MCF 10A (cell line): ENCODE results near the gene TCF4. TPM values are rescaled to one million over a fixed set of nuclear protein-coding genes. Genes with fewer than 3 reads are reported as not detected.

Source experiments
- BruUV-seq: library from RNA; stranded (reverse); fragments of 400-500 nt; replicated peaks from 2 replicates; lab custom pipeline; 2021; lab: Mats Ljungman, UMichigan
- CTCF ChIA-PET: fragments of 300-600 bp; sonication (Branson Sonifier 250); formaldehyde crosslinking; extraction: SDS; loops from one replicate; lab custom pipeline; 2021; ENCODE audit warnings: antibody characterized with exemption, inconsistent platforms; lab: Yijun Ruan, JAX
- POLR2A ChIA-PET: fragments of 300-600, 350-650 bp; sonication (Branson Sonifier 250); formaldehyde crosslinking; extraction: SDS; loops from one replicate; lab custom pipeline; 2020; ENCODE audit warnings: antibody characterized with exemption, inconsistent platforms; lab: Yijun Ruan, JAX
- DNase-seq: peaks from one replicate; pipeline ENCODE4 v3.0.0-alpha.2; 2018; ENCODE audit not compliant: unreplicated experiment
- H3K27ac Mint-ChIP-seq: one replicate; pipeline ENCODE4 v1.8.0; 2022; ENCODE audit warnings: mild to moderate bottlenecking, low read depth, mixed read lengths; ENCODE audit not compliant: unreplicated experiment
- H3K27me3 Mint-ChIP-seq: one replicate; pipeline ENCODE4 v1.8.0; 2022; ENCODE audit warnings: mixed read lengths; ENCODE audit not compliant: insufficient read depth, unreplicated experiment
- H3K36me3 Mint-ChIP-seq: one replicate; pipeline ENCODE4 v1.8.0; 2022; ENCODE audit warnings: mild to moderate bottlenecking, moderate library complexity, mixed read lengths; ENCODE audit not compliant: insufficient read depth, unreplicated experiment
- H3K4me1 Mint-ChIP-seq: one replicate; pipeline ENCODE4 v1.8.0; 2022; ENCODE audit warnings: mixed read lengths; ENCODE audit not compliant: insufficient read depth, unreplicated experiment
- H3K4me3 Mint-ChIP-seq: one replicate; pipeline ENCODE4 v1.8.0; 2022; ENCODE audit warnings: mild to moderate bottlenecking, moderate library complexity, mixed read lengths; ENCODE audit not compliant: unreplicated experiment
- H3K9me3 Mint-ChIP-seq: one replicate; pipeline ENCODE4 v1.8.0; 2022; ENCODE audit warnings: mixed read lengths; ENCODE audit not compliant: unreplicated experiment
- intact Hi-C: fragments of 100-400 bp; cut with micrococcal nuclease; formaldehyde crosslinking; loops from 2 replicates; pipeline ENCODE4 v1.14.1; 2022
- total RNA-seq: library from RNA; stranded (reverse); gene quantifications from 2 replicates; pipeline ENCODE4 v1.2.3, GENCODE V29; 2022
- TF ChIP-seq, protein P1 (sequence below): fragments of 200-600 bp; IDR thresholded peaks from one replicate; pipeline ENCODE4 v1.8.0; 2022; ENCODE audit warnings: antibody characterized with exemption, mild to moderate bottlenecking; ENCODE audit not compliant: unreplicated experiment

TCF4 gene
- total RNA-seq, 1 experiment from 2014 or later = 6.2 TPM

GRCh38 chr18:55250768-55251173, 337.2 kb downstream of the TCF4 start:
- Mint-ChIP-seq H3K36me3 (no peaks in the 10 kb centered on the region), H3K9me3 (no peaks in the 10 kb centered on the region), H3K4me1 (peaks cover 6% of the 10 kb centered on the region), H3K4me3 (no peak overlapping the region), H3K27ac (no peak overlapping the region), H3K27me3 (no peaks in the 10 kb centered on the region)
- ChIA-PET POLR2A (no interaction called here), CTCF (interaction anchor here (0.6 to 1.1 kb wide), 5 partner anchors 16 to 1325 kb away, joined by 3 to 4 read pairs (median 4); no protein-coding TSS in a partner anchor)
- no TSS peak for BruUV-seq
- intact Hi-C loops = no loop called here
- no peak for DNase-seq
- TF ChIP-seq, protein P1, sequence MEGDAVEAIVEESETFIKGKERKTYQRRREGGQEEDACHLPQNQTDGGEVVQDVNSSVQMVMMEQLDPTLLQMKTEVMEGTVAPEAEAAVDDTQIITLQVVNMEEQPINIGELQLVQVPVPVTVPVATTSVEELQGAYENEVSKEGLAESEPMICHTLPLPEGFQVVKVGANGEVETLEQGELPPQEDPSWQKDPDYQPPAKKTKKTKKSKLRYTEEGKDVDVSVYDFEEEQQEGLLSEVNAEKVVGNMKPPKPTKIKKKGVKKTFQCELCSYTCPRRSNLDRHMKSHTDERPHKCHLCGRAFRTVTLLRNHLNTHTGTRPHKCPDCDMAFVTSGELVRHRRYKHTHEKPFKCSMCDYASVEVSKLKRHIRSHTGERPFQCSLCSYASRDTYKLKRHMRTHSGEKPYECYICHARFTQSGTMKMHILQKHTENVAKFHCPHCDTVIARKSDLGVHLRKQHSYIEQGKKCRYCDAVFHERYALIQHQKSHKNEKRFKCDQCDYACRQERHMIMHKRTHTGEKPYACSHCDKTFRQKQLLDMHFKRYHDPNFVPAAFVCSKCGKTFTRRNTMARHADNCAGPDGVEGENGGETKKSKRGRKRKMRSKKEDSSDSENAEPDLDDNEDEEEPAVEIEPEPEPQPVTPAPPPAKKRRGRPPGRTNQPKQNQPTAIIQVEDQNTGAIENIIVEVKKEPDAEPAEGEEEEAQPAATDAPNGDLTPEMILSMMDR = no peak

GRCh38 chr18:55249550-55249949, 338.4 kb downstream of the TCF4 start:
- Mint-ChIP-seq H3K27ac (no peak overlapping the region), H3K4me3 (no peak overlapping the region), H3K9me3 (no peaks in the 10 kb centered on the region), H3K36me3 (no peaks in the 10 kb centered on the region), H3K27me3 (no peaks in the 10 kb centered on the region), H3K4me1 (peaks cover 6% of the 10 kb centered on the region)
- POLR2A ChIA-PET = no interaction called here
- intact Hi-C loops = no loop called here
- TF ChIP-seq, protein P1 = no peak
- CTCF ChIA-PET = interaction anchor here (0.6 to 2.5 kb wide), 3 partner anchors 9 to 387 kb away, joined by 3 to 14 read pairs (median 3); no protein-coding TSS in a partner anchor
- DNase-seq = no peak
- no TSS peak for BruUV-seq

DNA sequence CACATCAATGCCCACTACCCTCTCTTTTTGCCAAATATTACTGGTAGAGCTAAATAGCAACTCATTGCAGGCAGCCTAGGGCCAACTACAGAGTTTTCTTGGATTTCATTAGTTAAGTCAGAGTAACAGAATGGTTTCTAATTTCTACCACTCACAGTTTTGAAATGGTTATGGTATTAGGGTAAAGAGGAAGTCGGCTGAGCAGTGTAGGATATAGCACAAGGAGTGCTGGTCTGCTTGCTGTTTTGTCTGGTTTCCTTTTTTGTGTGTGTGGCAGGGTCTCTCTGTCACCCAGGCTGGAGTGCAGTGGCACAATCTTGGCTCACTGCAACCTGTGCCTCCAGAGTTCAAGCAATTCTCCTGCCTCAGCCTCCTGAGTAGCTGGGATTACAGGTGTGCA, 339.5 kb downstream of the TCF4 start:
- H3K4me1 Mint-ChIP-seq = peaks cover 14% of the 10 kb centered on the region

GRCh38 chr18:55247032-55247431, 341.0 kb downstream of the TCF4 start:
- Mint-ChIP-seq H3K36me3 (no peaks in the 10 kb centered on the region), H3K27ac (no peak overlapping the region), H3K9me3 (no peaks in the 10 kb centered on the region), H3K4me3 (no peak overlapping the region), H3K27me3 (no peaks in the 10 kb centered on the region), H3K4me1 (peaks cover 17% of the 10 kb centered on the region)
- DNase-seq = no peak
- TF ChIP-seq, protein P1 = no peak
- intact Hi-C loops = no loop called here
- no TSS peak for BruUV-seq
- POLR2A ChIA-PET = no interaction called here
- CTCF ChIA-PET = interaction anchor here (1.1 to 4.7 kb wide), 2 partner anchors 13 to 615 kb away, joined by 4 to 40 read pairs; no protein-coding TSS in a partner anchor

More for the DNA sequence above, 339.5 kb downstream of the TCF4 start:
- Mint-ChIP-seq H3K4me3 (no peak overlapping the region), H3K36me3 (no peaks in the 10 kb centered on the region), H3K27me3 (no peaks in the 10 kb centered on the region), H3K27ac (no peak overlapping the region), H3K9me3 (no peaks in the 10 kb centered on the region)
- TF ChIP-seq, protein P1 = no peak
- POLR2A ChIA-PET = no interaction called here
- BruUV-seq = no TSS peak
- DNase-seq = no peak
- CTCF ChIA-PET = interaction anchor here (2.5 kb wide), 1 partner anchor 14 kb away, joined by 14 read pairs; no protein-coding TSS in a partner anchor
- intact Hi-C loops = no loop called here
